ENCODE results near the gene CTBS. TPM values are rescaled to one million over a fixed set of nuclear protein-coding genes. Genes with fewer than 3 reads are reported as not detected.
A peak's percentile ranks its signal among the peaks of the same experiment; 100 is the strongest.
"Not testable (repeated sequence)": the region's sequence is repeated elsewhere in the genome, so short reads cannot be mapped to it uniquely, and the experiment has no call there.

Gene CTBS
- total RNA-seq, 1 donor, result 23.0 TPM

- TF ChIP-seq, protein P1, sequence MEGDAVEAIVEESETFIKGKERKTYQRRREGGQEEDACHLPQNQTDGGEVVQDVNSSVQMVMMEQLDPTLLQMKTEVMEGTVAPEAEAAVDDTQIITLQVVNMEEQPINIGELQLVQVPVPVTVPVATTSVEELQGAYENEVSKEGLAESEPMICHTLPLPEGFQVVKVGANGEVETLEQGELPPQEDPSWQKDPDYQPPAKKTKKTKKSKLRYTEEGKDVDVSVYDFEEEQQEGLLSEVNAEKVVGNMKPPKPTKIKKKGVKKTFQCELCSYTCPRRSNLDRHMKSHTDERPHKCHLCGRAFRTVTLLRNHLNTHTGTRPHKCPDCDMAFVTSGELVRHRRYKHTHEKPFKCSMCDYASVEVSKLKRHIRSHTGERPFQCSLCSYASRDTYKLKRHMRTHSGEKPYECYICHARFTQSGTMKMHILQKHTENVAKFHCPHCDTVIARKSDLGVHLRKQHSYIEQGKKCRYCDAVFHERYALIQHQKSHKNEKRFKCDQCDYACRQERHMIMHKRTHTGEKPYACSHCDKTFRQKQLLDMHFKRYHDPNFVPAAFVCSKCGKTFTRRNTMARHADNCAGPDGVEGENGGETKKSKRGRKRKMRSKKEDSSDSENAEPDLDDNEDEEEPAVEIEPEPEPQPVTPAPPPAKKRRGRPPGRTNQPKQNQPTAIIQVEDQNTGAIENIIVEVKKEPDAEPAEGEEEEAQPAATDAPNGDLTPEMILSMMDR (IDR thresholded peaks at IDR 0.05; ENCODE audit: insufficient read depth, low read length), result peak; percentile 79
- H3K4me3 ChIP-seq (ENCODE audit: low read depth, low read length), result peak overlapping the region; percentile 67
- peak; percentile 95 for DNase-seq (ENCODE audit: low read depth)
These were observed 29.9 kb upstream of the CTBS start for GRCh38 chr1:84603941-84604830.

GRCh38 chr1:84603223-84603622 lies 29.0 kb upstream of the CTBS start:
- TF ChIP-seq, protein P1 (IDR thresholded peaks at IDR 0.05; ENCODE audit: insufficient read depth, low read length), result no peak
- peak; percentile 83 for DNase-seq (ENCODE audit: low read depth)

GRCh38 chr1:84600796-84601195 lies 26.6 kb upstream of the CTBS start:
- DNase-seq (ENCODE audit: low read depth), result no peak
- TF ChIP-seq, protein P1 (IDR thresholded peaks at IDR 0.05; ENCODE audit: insufficient read depth, low read length), result no peak

More at GRCh38 chr1:84603223-84603622, 29.0 kb upstream of the CTBS start:
- peak overlapping the region; percentile 67 for H3K4me3 ChIP-seq (ENCODE audit: low read depth, low read length)

GRCh38 chr1:84598846-84599741 lies 24.9 kb upstream of the CTBS start:
- TF ChIP-seq, protein P1 (IDR thresholded peaks at IDR 0.05; ENCODE audit: insufficient read depth, low read length), result no peak
- H3K4me3 ChIP-seq (ENCODE audit: low read depth, low read length), result peak overlapping the region; percentile 31
- peak; percentile 87 for DNase-seq (ENCODE audit: low read depth)

More at GRCh38 chr1:84600796-84601195, 26.6 kb upstream of the CTBS start:
- no peak overlapping the region for H3K4me3 ChIP-seq (ENCODE audit: low read depth, low read length)

DNA sequence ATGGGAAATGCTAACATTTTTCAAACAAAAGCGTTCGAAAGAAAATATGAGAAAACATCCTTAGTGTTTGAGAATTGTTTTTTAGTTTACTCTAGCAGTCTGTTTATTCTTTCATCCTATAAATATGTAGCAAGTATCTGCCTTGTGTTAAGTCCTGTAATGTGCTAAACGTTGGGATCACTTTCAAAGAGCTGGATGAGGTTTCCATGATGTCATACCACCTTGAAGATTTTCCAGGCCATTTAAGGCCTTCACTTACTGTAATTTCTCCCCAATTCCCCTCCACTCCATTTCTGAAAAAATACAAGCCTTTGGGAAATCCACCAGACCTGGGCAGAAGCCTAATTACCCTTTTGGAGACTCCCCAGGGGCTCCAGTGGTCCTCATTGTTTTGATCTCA lies 24.2 kb upstream of the CTBS start:
- peak overlapping the region; percentile 31 for H3K4me3 ChIP-seq (ENCODE audit: low read depth, low read length)
- peak; percentile 58 for DNase-seq (ENCODE audit: low read depth)
- TF ChIP-seq, protein P1 (IDR thresholded peaks at IDR 0.05; ENCODE audit: insufficient read depth, low read length), result no peak

DNA sequence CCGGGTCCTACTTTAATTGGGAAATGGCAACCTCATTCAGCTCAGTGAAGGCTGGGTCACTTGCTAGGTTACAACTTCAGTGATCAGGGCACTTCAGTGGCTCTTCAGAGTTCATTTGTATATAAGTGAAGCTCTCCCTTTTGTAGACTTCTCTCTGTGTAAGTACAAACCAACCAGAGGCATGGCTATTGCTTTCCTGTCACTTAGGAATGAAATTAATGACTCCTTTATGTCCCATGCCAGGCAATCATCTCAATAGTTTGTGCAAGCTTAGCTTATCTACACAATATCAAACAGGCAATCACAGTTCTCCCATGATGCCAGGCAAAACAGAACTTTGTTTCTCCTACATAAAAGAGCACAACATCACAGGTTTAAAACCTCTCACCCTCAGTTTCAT lies 22.8 kb upstream of the CTBS start:
- DNase-seq (ENCODE audit: low read depth), result no peak
- TF ChIP-seq, protein P1 (IDR thresholded peaks at IDR 0.05; ENCODE audit: insufficient read depth, low read length), result no peak
- no peak overlapping the region for H3K4me3 ChIP-seq (ENCODE audit: low read depth, low read length)

- not testable (repeated sequence) for H3K4me3 ChIP-seq (ENCODE audit: low read depth, low read length); DNase-seq (ENCODE audit: low read depth)
These were observed 20.7 kb upstream of the CTBS start for GRCh38 chr1:84594959-84595358.

Data from fibroblast of the aortic adventitia (primary cell).